SK-N-SH treated with all-trans-retinoic acid at 6 μM for 48 hours (cell line): Measurements from ENCODE around the gene PLEKHF1.

Experiments used
- BACH2 ChIP-seq: fragments of 250-450 bp; sonication (Bioruptor Pico); IDR thresholded peaks from 2 replicates; pipeline ENCODE4 v1.9.0; 2021; ENCODE audit warnings: mild to moderate bottlenecking, borderline replicate concordance
- CSDC2 ChIP-seq: fragments of 250-450 bp; sonication (Bioruptor Pico); IDR thresholded peaks from 2 replicates; pipeline ENCODE4 v1.5.0; 2020; ENCODE audit warnings: mild to moderate bottlenecking, moderate library complexity
- ISL1 ChIP-seq: fragments of 250-450 bp; sonication (Bioruptor Pico); IDR thresholded peaks from 2 replicates; pipeline ENCODE4 v2.1.2; 2022; ENCODE audit warnings: mild to moderate bottlenecking, moderate library complexity
- OSR1 ChIP-seq: fragments of 250-450 bp; sonication (Bioruptor Pico); IDR thresholded peaks from 2 replicates; pipeline ENCODE4 v1.8.0; 2022; ENCODE audit warnings: moderate library complexity, mild to moderate bottlenecking, inconsistent platforms
- PATZ1 ChIP-seq: fragments of 250-450 bp; sonication (Bioruptor Pico); IDR thresholded peaks from 2 replicates; pipeline ENCODE4 v1.8.0; 2020; ENCODE audit warnings: mild to moderate bottlenecking, moderate library complexity, borderline replicate concordance
- POU6F1 ChIP-seq: fragments of 250-450 bp; sonication (Bioruptor Pico); IDR thresholded peaks from 2 replicates; pipeline ENCODE4 v1.8.0; 2021; ENCODE audit warnings: low read depth, mild to moderate bottlenecking, moderate library complexity, borderline replicate concordance
- SNAI2 ChIP-seq: fragments of 250-450 bp; sonication (Bioruptor Pico); IDR thresholded peaks from 2 replicates; pipeline ENCODE4 v1.5.0; 2020; ENCODE audit warnings: mild to moderate bottlenecking, moderate library complexity
- TOX ChIP-seq: fragments of 250-450 bp; sonication (Bioruptor Pico); IDR thresholded peaks from 2 replicates; pipeline ENCODE4 v1.8.0; 2021; ENCODE audit warnings: mild to moderate bottlenecking, moderate library complexity, borderline replicate concordance
- TSHZ2 ChIP-seq: fragments of 250-450 bp; sonication (Bioruptor Pico); IDR thresholded peaks from 2 replicates; pipeline ENCODE4 v1.5.0; 2020; ENCODE audit warnings: mild to moderate bottlenecking, moderate library complexity
- ZFP3 ChIP-seq: fragments of 250-450 bp; sonication (Bioruptor Pico); IDR thresholded peaks from 2 replicates; pipeline ENCODE4 v1.5.0; 2020; ENCODE audit warnings: mild to moderate bottlenecking, moderate library complexity
- ZNF565 ChIP-seq: fragments of 450-650 bp; formaldehyde crosslinking; conservative IDR thresholded peaks from 2 replicates; pipeline ENCODE4 v1.5.0; 2020; ENCODE audit warnings: low read depth, mild to moderate bottlenecking, moderate library complexity
- ZNF70 ChIP-seq: fragments of 450-650 bp; formaldehyde crosslinking; IDR thresholded peaks from 2 replicates; pipeline ENCODE4 v1.5.0; 2020; ENCODE audit warnings: mild to moderate bottlenecking, moderate library complexity
- ZNF8 ChIP-seq: fragments of 450-650 bp; formaldehyde crosslinking; IDR thresholded peaks from 2 replicates; pipeline ENCODE4 v1.5.0; 2020; ENCODE audit warnings: mild to moderate bottlenecking, moderate library complexity

GRCh38 chr19:29687244-29687896 lies 22.1 kb downstream of the PLEKHF1 start:
- TF ChIP-seq ZNF8 (CRISPR knock-in tag) (no peak), OSR1 (no peak), PATZ1 (no peak), ZNF565 (CRISPR knock-in tag) (no peak), TSHZ2 (CRISPR knock-in tag) (no peak), POU6F1 (no peak), ISL1 (CRISPR knock-in tag) (no peak), ZFP3 (CRISPR knock-in tag) (no peak), CSDC2 (CRISPR knock-in tag) (no peak), TOX (no peak), SNAI2 (CRISPR knock-in tag) (no peak), ZNF70 (CRISPR knock-in tag) (no peak), BACH2 (no peak)
